ENCODE results near the gene VARS2. TPM values are rescaled to one million over a fixed set of nuclear protein-coding genes. Genes with fewer than 3 reads are reported as not detected.
"Not testable (repeated sequence)": the region's sequence is repeated elsewhere in the genome, so short reads cannot be mapped to it uniquely, and the experiment has no call there.

Gene VARS2
- total and polyA plus RNA-seq, 8 donors, result 11.3 to 40.6 (median 18.9) TPM

GRCh38 chr6:30965140-30965601 is 51.1 kb downstream of the VARS2 start:
- H3K9me3 ChIP-seq, result no peaks in the 10 kb centered on the region
- H3K27me3 ChIP-seq, result no peaks in the 10 kb centered on the region
- FAIRE-seq (no peak), ATAC-seq (no peak), DNase-seq (no peak)
- H3K36me3 ChIP-seq, result no peaks in the 10 kb centered on the region
- WGBS, 2 donors, result 75 to 84% methylated on average over 5 of the region's 5 CpGs
- H3K4me3 ChIP-seq, result no peak overlapping the region
- H3K27ac ChIP-seq, result no peak overlapping the region
- no peaks in the 10 kb centered on the region for H3K4me1 ChIP-seq
- no peak for TF ChIP-seq CTCF (IDR thresholded peaks at IDR 0.05)
- intact Hi-C loops (cut with DNase I), result no loop called here

- TF ChIP-seq CTCF (IDR thresholded peaks at IDR 0.05), result no peak
- ATAC-seq, result no peak
- intact Hi-C loops (cut with DNase I), result no loop called here
Measured at GRCh38 chr6:30966154-30966553, 52.1 kb downstream of the VARS2 start.

GRCh38 chr6:30969171-30969570 is 55.1 kb downstream of the VARS2 start:
- ATAC-seq; H3K27me3 ChIP-seq; H3K4me1 ChIP-seq; H3K4me3 ChIP-seq; H3K27ac ChIP-seq; intact Hi-C loops (cut with DNase I); H3K9me3 ChIP-seq; H3K36me3 ChIP-seq; FAIRE-seq; DNase-seq: not testable (repeated sequence)
- 86 to 90% methylated on average over 6 of the region's 6 CpGs for WGBS, 2 donors

More at GRCh38 chr6:30966154-30966553, 52.1 kb downstream of the VARS2 start:
- no peak for DNase-seq
- Histone ChIP-seq H3K36me3 (no peaks in the 10 kb centered on the region), H3K4me3 (no peak overlapping the region), H3K27me3 (no peaks in the 10 kb centered on the region), H3K4me1 (no peaks in the 10 kb centered on the region), H3K9me3 (no peaks in the 10 kb centered on the region), H3K27ac (no peak overlapping the region)
- WGBS, 2 donors, result 56 to 64% methylated on average over 3 of the region's 3 CpGs
- FAIRE-seq, result no peak

GRCh38 chr6:30970946-30971345 is 56.9 kb downstream of the VARS2 start:
- no peak for TF ChIP-seq CTCF (IDR thresholded peaks at IDR 0.05)
- Histone ChIP-seq H3K9me3 (no peaks in the 10 kb centered on the region), H3K36me3 (no peaks in the 10 kb centered on the region), H3K27ac (no peak overlapping the region), H3K27me3 (no peaks in the 10 kb centered on the region), H3K4me3 (no peak overlapping the region), H3K4me1 (no peaks in the 10 kb centered on the region)
- 78 to 84% methylated on average over 5 of the region's 5 CpGs for WGBS, 2 donors
- DNase-seq (no peak), FAIRE-seq (no peak), ATAC-seq (no peak)
- intact Hi-C loops (cut with DNase I), result no loop called here

- no peak for FAIRE-seq
- Histone ChIP-seq H3K4me3 (no peak overlapping the region), H3K4me1 (no peaks in the 10 kb centered on the region), H3K27me3 (no peaks in the 10 kb centered on the region), H3K27ac (no peak overlapping the region), H3K36me3 (no peaks in the 10 kb centered on the region), H3K9me3 (no peaks in the 10 kb centered on the region)
- WGBS, 2 donors, result 86 to 90% methylated on average over 4 of the region's 4 CpGs
- no peak for TF ChIP-seq CTCF (IDR thresholded peaks at IDR 0.05)
- DNase-seq, result no peak
- no peak for ATAC-seq
- intact Hi-C loops (cut with DNase I), result no loop called here
Measured at GRCh38 chr6:30972816-30973215, 58.8 kb downstream of the VARS2 start.
